D721Med (cell line): ENCODE measurements around the gene LPA.
"Not testable (repeated sequence)": the region's sequence is repeated elsewhere in the genome, so short reads cannot be mapped to it uniquely, and the experiment has no call there.

Experiments
- DNase-seq: peaks from one replicate; pipeline ENCODE4 v3.0.0; 2011; ENCODE audit warnings: low spot score; ENCODE audit not compliant: insufficient read length
- FAIRE-seq: peaks from 2 replicates; lab custom pipeline; 2011; peaks lifted over from hg19 to GRCh38; lab: Jason Lieb, UNC
- TF ChIP-seq, protein P1 (sequence below): IDR thresholded peaks from 2 replicates; pipeline ENCODE4 v1.5.1; 2012; ENCODE audit warnings: mild to moderate bottlenecking, control low read depth; ENCODE audit not compliant: insufficient read depth; ENCODE audit errors: missing control alignments

Gene LPA

DNA sequence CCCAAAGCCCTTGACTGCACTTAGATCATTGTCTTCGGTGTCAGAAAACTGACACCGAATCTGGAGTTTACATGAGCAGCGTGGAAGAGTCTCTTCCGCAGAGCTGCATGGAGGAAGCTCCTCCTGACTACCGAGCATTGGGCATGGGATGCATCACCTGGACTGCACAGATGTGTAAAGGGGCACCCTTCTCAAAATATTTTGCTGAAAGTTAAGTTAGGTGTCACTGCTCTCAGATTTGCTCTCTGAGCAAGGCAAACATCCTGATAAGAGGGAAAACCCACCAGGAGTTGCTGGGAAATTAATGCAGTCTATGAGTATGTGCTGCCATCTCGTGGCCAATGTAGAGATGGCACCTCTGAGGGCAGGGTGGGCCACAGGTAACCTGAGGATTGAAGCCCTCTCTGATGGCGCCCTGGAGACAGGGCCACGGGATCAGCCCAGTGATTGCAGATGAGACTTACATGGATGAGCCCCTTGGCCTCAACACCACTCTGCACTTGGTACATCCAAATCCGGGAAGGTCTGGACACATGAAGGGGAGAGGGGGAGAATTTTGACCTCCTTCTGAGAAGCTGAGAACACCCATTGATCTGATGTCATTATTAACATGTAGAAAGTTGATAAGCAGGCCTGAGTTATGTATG is 129.9 kb downstream of the LPA start:
- DNase-seq (peak; percentile 19), FAIRE-seq (no peak)
- TF ChIP-seq, protein P1, sequence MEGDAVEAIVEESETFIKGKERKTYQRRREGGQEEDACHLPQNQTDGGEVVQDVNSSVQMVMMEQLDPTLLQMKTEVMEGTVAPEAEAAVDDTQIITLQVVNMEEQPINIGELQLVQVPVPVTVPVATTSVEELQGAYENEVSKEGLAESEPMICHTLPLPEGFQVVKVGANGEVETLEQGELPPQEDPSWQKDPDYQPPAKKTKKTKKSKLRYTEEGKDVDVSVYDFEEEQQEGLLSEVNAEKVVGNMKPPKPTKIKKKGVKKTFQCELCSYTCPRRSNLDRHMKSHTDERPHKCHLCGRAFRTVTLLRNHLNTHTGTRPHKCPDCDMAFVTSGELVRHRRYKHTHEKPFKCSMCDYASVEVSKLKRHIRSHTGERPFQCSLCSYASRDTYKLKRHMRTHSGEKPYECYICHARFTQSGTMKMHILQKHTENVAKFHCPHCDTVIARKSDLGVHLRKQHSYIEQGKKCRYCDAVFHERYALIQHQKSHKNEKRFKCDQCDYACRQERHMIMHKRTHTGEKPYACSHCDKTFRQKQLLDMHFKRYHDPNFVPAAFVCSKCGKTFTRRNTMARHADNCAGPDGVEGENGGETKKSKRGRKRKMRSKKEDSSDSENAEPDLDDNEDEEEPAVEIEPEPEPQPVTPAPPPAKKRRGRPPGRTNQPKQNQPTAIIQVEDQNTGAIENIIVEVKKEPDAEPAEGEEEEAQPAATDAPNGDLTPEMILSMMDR: peak; percentile 86

DNA sequence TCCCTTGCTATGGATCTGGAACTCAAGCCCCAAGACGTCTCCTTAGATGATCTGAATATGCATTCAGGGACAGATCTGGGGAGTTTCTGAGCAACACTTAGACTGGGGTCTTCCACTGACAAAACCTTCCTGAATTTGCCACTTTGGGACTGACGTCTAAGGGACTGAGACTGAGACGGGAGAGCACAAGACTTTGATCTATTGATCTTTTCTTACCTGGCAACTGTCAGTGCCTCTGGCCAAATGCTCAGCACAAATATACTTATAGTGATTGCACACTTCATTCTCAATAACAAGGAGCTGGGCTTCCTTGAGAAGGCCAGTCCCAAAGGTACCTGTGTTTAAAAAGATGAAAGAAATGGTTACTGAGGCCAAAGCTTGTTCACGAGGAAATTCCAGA is 131.8 kb downstream of the LPA start:
- no peak for FAIRE-seq
- DNase-seq: no peak
- TF ChIP-seq, protein P1: no peak

DNA sequence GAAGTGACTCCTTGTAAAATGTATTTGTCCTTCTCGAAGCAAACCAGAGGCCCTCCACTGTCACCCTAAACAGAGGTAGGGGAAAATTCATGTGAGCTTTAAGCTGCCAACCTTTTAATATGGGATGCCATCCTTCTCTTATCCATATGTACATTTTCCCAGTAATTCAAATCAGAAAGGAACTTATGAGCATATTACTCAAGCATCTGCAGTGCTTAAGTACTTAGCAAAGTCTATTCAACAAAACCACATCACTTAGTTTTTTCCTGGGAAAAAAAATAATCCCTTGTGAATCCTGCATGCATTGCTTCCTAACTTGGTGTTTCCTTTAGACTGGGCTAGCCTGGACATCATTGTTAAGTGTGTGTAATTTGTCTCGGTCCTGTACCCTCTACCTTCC is 132.2 kb downstream of the LPA start:
- no peak for DNase-seq
- FAIRE-seq: no peak
- TF ChIP-seq, protein P1: no peak

DNA sequence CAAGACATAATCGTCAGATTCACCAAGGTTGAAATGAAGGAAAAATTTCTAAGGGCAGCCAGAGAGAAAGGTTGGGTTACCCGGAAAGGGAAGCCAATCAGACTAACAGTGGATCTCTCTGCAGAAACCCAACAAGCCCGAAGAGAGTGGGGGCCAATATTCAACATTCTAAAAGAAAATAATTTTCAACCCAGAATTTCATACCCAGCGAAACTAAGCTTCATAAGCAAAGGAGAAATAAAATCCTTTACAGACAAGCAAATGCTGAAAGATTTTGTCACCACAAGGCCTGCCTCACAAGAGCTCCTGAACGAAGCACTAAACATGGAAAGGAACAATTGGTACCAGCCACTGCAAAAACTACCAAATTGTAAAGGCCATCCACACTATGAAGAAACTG is 134.6 kb downstream of the LPA start:
- FAIRE-seq, DNase-seq: not testable (repeated sequence)

DNA sequence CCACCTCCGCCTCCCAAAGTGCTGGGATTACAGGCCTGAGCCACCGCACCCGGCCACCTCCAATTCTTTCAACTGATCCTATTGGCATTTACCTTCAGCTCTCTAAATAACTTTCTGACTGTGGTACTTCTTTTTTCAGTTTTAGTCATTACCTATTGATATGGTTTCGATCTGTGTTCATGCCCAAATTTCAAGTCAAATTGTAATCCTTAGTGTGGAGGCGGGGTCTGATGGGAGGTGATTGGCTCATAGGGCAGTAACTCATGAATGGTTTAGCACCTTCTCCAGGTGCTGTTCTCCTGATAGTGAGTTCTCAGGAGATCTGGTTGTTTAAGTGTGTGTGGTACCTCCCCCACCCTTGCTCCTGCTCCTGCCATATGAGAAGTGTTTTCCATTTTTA is 140.9 kb downstream of the LPA start:
- DNase-seq (no peak), FAIRE-seq (no peak)
- TF ChIP-seq, protein P1: no peak

DNA sequence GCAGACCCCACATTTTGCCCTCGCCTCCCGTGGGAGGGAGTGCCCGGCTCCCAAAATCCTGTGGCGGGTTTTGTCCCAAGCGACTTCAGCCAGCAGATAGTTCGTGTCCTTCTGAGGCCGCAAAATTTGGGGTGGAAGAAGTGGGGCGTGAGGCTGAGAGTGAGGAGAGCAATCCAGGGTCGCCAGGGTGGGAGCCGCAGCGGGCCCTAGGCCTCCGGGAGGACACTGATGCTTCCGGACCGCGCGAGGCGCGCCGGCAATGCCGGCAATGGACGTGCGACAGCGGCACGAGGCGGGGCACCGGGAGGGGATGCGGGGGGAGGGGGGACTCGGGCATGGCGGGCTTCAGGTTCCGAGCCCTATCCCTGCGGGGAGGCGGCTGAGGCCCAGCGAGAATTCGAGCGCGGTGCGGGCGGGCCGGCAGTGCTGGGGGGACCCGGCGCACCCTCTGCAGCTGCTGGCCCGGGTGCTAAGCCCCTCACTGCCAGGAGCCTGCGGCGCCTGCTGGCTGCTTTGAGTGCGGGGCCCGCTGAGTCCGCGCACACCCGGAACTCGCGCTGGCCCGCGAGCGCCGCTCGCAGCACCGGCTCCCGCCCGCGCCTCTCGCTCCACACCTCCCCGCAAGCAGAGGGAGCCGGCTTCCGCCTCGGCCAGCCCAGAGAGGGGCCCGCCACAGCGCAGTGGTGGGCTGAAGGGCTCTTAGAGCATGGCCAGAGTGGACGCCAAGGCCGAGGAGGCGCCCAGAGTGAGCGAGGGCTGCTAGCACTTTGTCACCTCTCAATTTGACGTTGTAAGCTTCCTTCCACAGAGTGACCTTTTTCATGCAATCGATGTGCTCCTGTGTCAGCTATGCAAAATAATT is 143.8 kb downstream of the LPA start:
- FAIRE-seq (no peak), DNase-seq (peak; percentile 25)
- TF ChIP-seq, protein P1: no peak

DNA sequence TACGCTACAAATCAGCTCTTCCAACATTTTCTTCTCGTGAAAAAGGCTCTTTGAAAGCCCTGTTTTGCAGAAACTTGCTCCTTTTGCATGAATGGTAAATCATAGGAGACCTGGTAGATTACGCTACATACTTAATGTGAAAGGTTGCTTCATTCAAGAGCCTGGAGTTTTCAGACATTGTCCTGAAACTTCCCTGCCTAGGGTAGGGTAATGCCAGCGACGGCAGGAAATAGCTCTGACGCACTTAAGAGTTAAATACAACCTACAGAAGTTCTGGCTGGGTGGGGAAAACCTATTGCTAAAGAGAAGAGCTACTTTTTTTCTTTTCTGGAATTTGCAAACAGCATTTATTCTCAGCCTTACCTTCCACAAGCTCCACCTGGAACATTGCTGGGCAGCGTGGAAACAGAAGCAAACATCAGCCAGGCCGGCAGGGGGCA is 144.5 kb downstream of the LPA start:
- no peak for DNase-seq
- no peak for FAIRE-seq
- TF ChIP-seq, protein P1: peak; percentile 85
